Measurements from ENCODE around the gene PHAF1. TPM values are rescaled to one million over a fixed set of nuclear protein-coding genes. Genes with fewer than 3 reads are reported as not detected.
A peak's percentile ranks its signal among the peaks of the same experiment; 100 is the strongest.

PHAF1 gene
- total and polyA plus RNA-seq, 2 of the 13 experiments (the other 11 are each of a cell fraction or from before 2014, with no cell fraction given): 48.3 to 174 TPM

DNA sequence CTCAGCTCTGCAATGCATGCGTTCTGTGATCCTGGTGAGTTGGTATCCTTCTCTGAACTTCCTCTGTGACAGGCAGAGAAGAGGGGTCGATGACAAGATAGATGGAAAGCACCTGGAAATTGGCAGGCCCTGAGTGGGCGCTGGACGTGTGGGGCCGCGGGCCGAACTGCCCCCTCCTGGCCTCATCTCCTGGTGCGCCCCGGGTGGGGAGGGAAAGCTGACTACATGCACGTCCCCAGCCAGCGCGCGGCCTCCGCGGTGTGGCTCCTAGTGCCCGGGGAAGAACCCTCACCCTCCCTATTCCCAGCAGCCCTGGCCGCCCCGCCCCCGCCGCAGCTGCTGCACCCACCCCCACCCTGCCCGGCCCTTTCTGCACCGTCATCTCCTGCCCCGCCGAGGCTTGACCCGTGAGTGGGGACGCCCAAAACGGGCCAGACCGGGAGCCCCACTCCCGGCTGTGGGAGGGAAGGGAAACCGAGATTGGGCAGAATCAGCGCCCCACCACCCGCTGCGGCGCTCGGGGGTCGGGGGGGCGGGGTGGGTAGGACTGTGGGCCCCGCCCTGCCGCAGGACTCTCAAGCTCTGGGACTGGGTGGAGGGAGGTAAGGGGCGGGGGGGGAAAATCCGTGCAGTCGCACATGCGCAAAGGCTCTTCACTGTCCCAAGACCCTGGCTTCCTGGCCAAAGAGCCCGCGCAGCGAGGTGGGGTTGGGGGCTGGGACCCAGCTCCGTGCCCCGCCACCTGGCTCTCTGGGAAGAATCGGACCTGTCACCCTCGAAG lies 60.6 kb downstream of the PHAF1 start, which contains the start of gene NOL3 (continued):
- TF ChIP-seq REST (IDR thresholded peaks at IDR 0.05; ENCODE audit: borderline replicate concordance in 1 of 2, low read depth in 1 of 2, low read length in 2 of 2) (peak in 1 of 2 experiments; percentile 35; a peak in 1 of 4 replicates), ATF1 (CRISPR knock-in tag; IDR thresholded peaks at IDR 0.05) (no peak), GABPA (IDR thresholded peaks at IDR 0.05; ENCODE audit: low read depth, low read length) (no peak), GABPA (CRISPR knock-in tag; IDR thresholded peaks at IDR 0.05; ENCODE audit: low read depth) (0 out of 2 replicates have a peak, but pooled peaks have one; percentile 14), ZNF335 (CRISPR knock-in tag; IDR thresholded peaks at IDR 0.05) (peak; percentile 32; the same call in 1 of the 2 replicates), TAF1 (CRISPR knock-in tag; IDR thresholded peaks at IDR 0.05) (peak; percentile 60; the same call in 1 of the 2 replicates), DNMT3B (CRISPR knock-in tag; conservative IDR thresholded peaks at IDR 0.05) (peak; percentile 62; the same call in 1 of the 2 replicates), ZBTB1 (CRISPR knock-in tag; IDR thresholded peaks at IDR 0.05; ENCODE audit: borderline replicate concordance) (0 out of 2 replicates have a peak, but pooled peaks have one; percentile 47), TCF7L2 (IDR thresholded peaks at IDR 0.05; ENCODE audit: low read depth, low read length) (no peak), NFE2L2 (IDR thresholded peaks at IDR 0.05; ENCODE audit: low read length) (peak; percentile 74), GTF2F1 (IDR thresholded peaks at IDR 0.05; ENCODE audit: low read length) (no peak), NR1H2 (CRISPR knock-in tag; IDR thresholded peaks at IDR 0.05; ENCODE audit: borderline replicate concordance, low read depth) (no peak), HNF1B (CRISPR knock-in tag; IDR thresholded peaks at IDR 0.05) (peak; percentile 80), FUBP1 (CRISPR knock-in tag; IDR thresholded peaks at IDR 0.05; ENCODE audit: borderline replicate concordance) (peak; percentile 58; the same call in 1 of the 2 replicates), HDAC1 (CRISPR knock-in tag; IDR thresholded peaks at IDR 0.05) (peak; percentile 67), MEF2D (CRISPR knock-in tag; IDR thresholded peaks at IDR 0.05) (0 out of 2 replicates have a peak, but pooled peaks have one; percentile 26), SALL1 (CRISPR knock-in tag; IDR thresholded peaks at IDR 0.05) (peak; percentile 41; the same call in 1 of the 2 replicates), RBFOX2 (IDR thresholded peaks at IDR 0.05; ENCODE audit: low read depth, low read length) (peak; percentile 70), UBTF (CRISPR knock-in tag; IDR thresholded peaks at IDR 0.05) (peak; percentile 55; the same call in 1 of the 2 replicates), ZC3H13 (CRISPR knock-in tag; IDR thresholded peaks at IDR 0.05) (no peak), SIX4 (CRISPR knock-in tag; IDR thresholded peaks at IDR 0.05) (peak; percentile 46; the same call in 1 of the 2 replicates)

Measured in HepG2 (cell line).